HEK293T (cell line): ENCODE results near the gene SHISA2.

Experiments used
- ARNT ChIP-seq: fragments of 450-650 bp; IDR thresholded peaks from 2 replicates; pipeline ENCODE4 v1.6.1; 2017; ENCODE audit warnings: mild to moderate bottlenecking
- BHLHE40 ChIP-seq: fragments of 450-650 bp; IDR thresholded peaks from 2 replicates; pipeline ENCODE4 v1.6.1; 2016; ENCODE audit warnings: mild to moderate bottlenecking, moderate library complexity, borderline replicate concordance
- FOXK2 ChIP-seq: fragments of 450-650 bp; IDR thresholded peaks from 2 replicates; pipeline ENCODE4 v1.6.1; 2016; ENCODE audit warnings: mild to moderate bottlenecking
- LEF1 ChIP-seq: fragments of 450-650 bp; IDR thresholded peaks from 2 replicates; pipeline ENCODE4 v1.6.1; 2017; ENCODE audit warnings: mild to moderate bottlenecking, borderline replicate concordance

DNA sequence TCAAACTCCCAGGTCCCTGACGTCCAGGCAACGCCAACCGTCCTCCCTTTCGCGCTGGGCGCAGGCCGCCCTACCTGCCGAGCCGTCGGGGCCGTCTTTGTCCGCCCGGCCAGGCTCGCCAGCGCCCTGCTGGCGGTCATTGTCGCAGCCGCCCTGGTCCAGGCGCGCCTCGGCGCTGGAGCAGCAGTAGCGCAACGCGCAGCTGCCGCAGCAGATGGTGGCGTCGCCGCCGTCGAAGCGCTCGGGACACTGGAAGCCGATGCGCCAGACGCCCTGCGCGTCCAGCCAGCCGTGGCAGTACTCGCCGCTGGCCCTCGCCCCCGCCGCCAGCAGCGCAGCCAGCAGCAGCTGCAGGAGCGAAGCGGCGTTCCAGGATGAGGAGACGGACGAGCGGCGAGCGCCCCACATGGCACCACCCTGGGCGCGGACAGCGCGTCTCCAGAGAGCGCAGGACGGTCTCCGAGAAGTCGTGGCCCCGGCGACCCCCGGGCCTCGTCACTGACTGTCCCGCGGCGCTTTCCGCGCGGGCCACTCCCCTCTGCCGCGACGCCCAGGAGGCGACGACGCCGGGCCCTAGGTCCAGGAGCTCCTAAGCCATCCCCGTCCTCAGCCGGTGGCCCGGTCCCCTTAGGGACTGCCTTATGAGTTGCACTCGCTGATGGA is 1.1 kb downstream of the SHISA2 start:
- TF ChIP-seq FOXK2: no peak
- no peak for TF ChIP-seq ARNT
- no peak for TF ChIP-seq BHLHE40
- no peak for TF ChIP-seq LEF1
